ENCODE measurements around the gene ZNF175.

GRCh38 chr19:51595190-51596175 is 24.4 kb downstream of the ZNF175 start:
- no peak for TF ChIP-seq ELF4 (IDR thresholded peaks at IDR 0.05)
- TF ChIP-seq HDGF (IDR thresholded peaks at IDR 0.05; ENCODE audit: borderline replicate concordance): no peak
- no peak for TF ChIP-seq FOXK2 (IDR thresholded peaks at IDR 0.05)
